IMR-90 (cell line): Measurements from ENCODE around the gene STYXL1. TPM values are rescaled to one million over a fixed set of nuclear protein-coding genes. Genes with fewer than 3 reads are reported as not detected.

ENCODE experiments used
- ATAC-seq: fragments of 200-7000 bp; cut with Tn5 transposase; 2 replicates; pipeline ENCODE4 v1.9.1; 2020; ENCODE audit warnings: low read depth, mild to moderate bottlenecking, moderate library complexity
- BruUV-seq: library from RNA; stranded (reverse); fragments of 400-500 nt; replicated peaks from 2 replicates; lab custom pipeline; 2021; lab: Mats Ljungman, UMichigan
- CTCF ChIA-PET: fragments of 300-600 bp; formaldehyde crosslinking; extraction: SDS; loops from one replicate; lab custom pipeline; 2021; ENCODE audit warnings: antibody characterized with exemption; lab: Yijun Ruan, JAX
- POLR2A ChIA-PET: fragments of 300-600 bp; sonication (Branson Sonifier 250); formaldehyde crosslinking; loops from one replicate; lab custom pipeline; 2022; ENCODE audit warnings: antibody characterized with exemption; ENCODE audit not compliant: unreplicated experiment; lab: Charles Lee
- DNase-seq: peaks from one replicate; pipeline ENCODE4 v3.0.0; 2013
- H2AFZ ChIP-seq: replicated peaks from 2 replicates; pipeline ENCODE3; 2013; ENCODE audit warnings: low read length, mild to moderate bottlenecking; ENCODE audit not compliant: poor library complexity
- H2AK5ac ChIP-seq: 2 replicates; pipeline ENCODE4 v1.6.1; 2013; ENCODE audit warnings: low read depth, low read length, inconsistent platforms
- H2AK9ac ChIP-seq: replicated peaks from 2 replicates; pipeline ENCODE3; 2013; ENCODE audit warnings: mild to moderate bottlenecking, low read depth, low read length, moderate library complexity; ENCODE audit not compliant: poor library complexity
- H2BK120ac ChIP-seq: 2 replicates; pipeline ENCODE4 v1.6.1; 2013; ENCODE audit warnings: low read depth, low read length, inconsistent platforms
- H2BK15ac ChIP-seq: 3 replicates; pipeline ENCODE4 v1.6.1; 2013; ENCODE audit warnings: low read depth, low read length, inconsistent platforms
- H2BK20ac ChIP-seq: 2 replicates; pipeline ENCODE4 v1.6.1; 2013; ENCODE audit warnings: low read depth, mild to moderate bottlenecking, inconsistent platforms, low read length, moderate library complexity
- H2BK5ac ChIP-seq: 2 replicates; pipeline ENCODE4 v1.6.1; 2013; ENCODE audit warnings: mild to moderate bottlenecking, low read depth, low read length, inconsistent platforms; ENCODE audit not compliant: poor library complexity, severe bottlenecking
- H3K14ac ChIP-seq: replicated peaks from 2 replicates; pipeline ENCODE4 v1.6.1; 2013; ENCODE audit warnings: low read depth, low read length, inconsistent platforms
- H3K18ac ChIP-seq: 2 replicates; pipeline ENCODE4 v1.6.1; 2013; ENCODE audit warnings: low read depth, low read length, control low read depth
- H3K23ac ChIP-seq: 2 replicates; pipeline ENCODE4 v1.6.1; 2013; ENCODE audit warnings: low read depth, low read length, inconsistent platforms
- H3K27ac ChIP-seq: 2 replicates; pipeline ENCODE4 v1.5.1; 2013; ENCODE audit warnings: mild to moderate bottlenecking, control low read depth, low read length; ENCODE audit not compliant: insufficient read depth
- H3K27me3 ChIP-seq: 2 replicates; pipeline ENCODE4 v1.6.1; 2013; ENCODE audit warnings: low read length; ENCODE audit not compliant: control insufficient read depth, insufficient read depth
- H3K36me3 ChIP-seq: 2 replicates; pipeline ENCODE4 v1.6.1; 2013; ENCODE audit warnings: low read length, mixed read lengths; ENCODE audit not compliant: control insufficient read depth, insufficient read depth
- H3K4ac ChIP-seq: 2 replicates; pipeline ENCODE4 v1.6.1; 2013; ENCODE audit warnings: low read depth, low read length, inconsistent platforms
- H3K4me1 ChIP-seq: 2 replicates; pipeline ENCODE4 v1.6.1; 2013; ENCODE audit warnings: low read length, mixed read lengths; ENCODE audit not compliant: control insufficient read depth, insufficient read depth
- H3K4me2 ChIP-seq: 2 replicates; pipeline ENCODE4 v1.6.1; 2013; ENCODE audit warnings: low read depth, mild to moderate bottlenecking, control low read depth, low read length, moderate library complexity
- H3K4me3 ChIP-seq: 2 replicates; pipeline ENCODE4 v1.5.1; 2013; ENCODE audit warnings: low read depth, mild to moderate bottlenecking, control low read depth, low read length, moderate library complexity; ENCODE audit not compliant: insufficient read depth
- H3K56ac ChIP-seq: 2 replicates; pipeline ENCODE4 v1.6.1; 2013; ENCODE audit warnings: low read length, inconsistent platforms; ENCODE audit not compliant: insufficient read depth; ENCODE audit errors: extremely low read depth
- H3K79me1 ChIP-seq, 2 experiments: 2 replicates each; pipeline ENCODE4 v1.6.1; 2013; ENCODE audit warnings: low read length in 2 of 2, inconsistent platforms in 1 of 2, low read depth in 1 of 2
- H3K9ac ChIP-seq: 2 replicates; pipeline ENCODE4 v1.6.1; 2013; ENCODE audit warnings: low read depth, low read length, control low read depth
- H3K9me1 ChIP-seq: 2 replicates; pipeline ENCODE4 v1.6.1; 2013; ENCODE audit warnings: low read length, inconsistent platforms; ENCODE audit not compliant: insufficient read depth
- H3K9me3 ChIP-seq: 2 replicates; pipeline ENCODE4 v1.6.1; 2013; ENCODE audit warnings: low read length; ENCODE audit not compliant: control insufficient read depth, insufficient read depth
- H4K20me1 ChIP-seq: 2 replicates; pipeline ENCODE4 v1.6.1; 2013; ENCODE audit warnings: low read length, inconsistent platforms; ENCODE audit not compliant: insufficient read depth
- H4K5ac ChIP-seq: 2 replicates; pipeline ENCODE4 v1.6.1; 2013; ENCODE audit warnings: mild to moderate bottlenecking, low read depth, low read length, control low read depth
- H4K8ac ChIP-seq, 2 experiments: 2 replicates each; pipeline ENCODE4 v1.6.1; 2013; ENCODE audit warnings: low read depth in 2 of 2, low read length in 2 of 2, control low read depth in 1 of 2, inconsistent platforms in 1 of 2
- H4K91ac ChIP-seq: 2 replicates; pipeline ENCODE4 v1.6.1; 2013; ENCODE audit warnings: low read depth, low read length, inconsistent platforms; ENCODE audit not compliant: insufficient read depth
- BHLHE40 ChIP-seq: fragments of 150-350 bp; IDR thresholded peaks from 2 replicates; pipeline ENCODE4 v1.6.1; 2016; ENCODE audit warnings: mild to moderate bottlenecking, low read depth, low read length
- CEBPB ChIP-seq: IDR thresholded peaks from 2 replicates; pipeline ENCODE4 v1.6.1; 2012; ENCODE audit warnings: low read depth, low read length, improper control_type of control experiment
- CHD1 ChIP-seq: IDR thresholded peaks from 2 replicates; pipeline ENCODE4 v1.6.1; 2012; ENCODE audit warnings: low read depth, low read length, improper control_type of control experiment
- CTCF ChIP-seq: conservative IDR thresholded peaks from 2 replicates; pipeline ENCODE4 v1.5.1; 2012; ENCODE audit warnings: mild to moderate bottlenecking, low read depth, low read length, improper control_type of control experiment
- ELK1 ChIP-seq: fragments of 150-350 bp; IDR thresholded peaks from 2 replicates; pipeline ENCODE4 v1.6.1; 2016; ENCODE audit warnings: low read depth, mild to moderate bottlenecking, low read length, moderate library complexity, borderline replicate concordance
- FOS ChIP-seq: fragments of 150-350 bp; IDR thresholded peaks from 2 replicates; pipeline ENCODE4 v1.6.1; 2016; ENCODE audit warnings: low read depth, low read length
- MAFK ChIP-seq: IDR thresholded peaks from 2 replicates; pipeline ENCODE4 v1.6.1; 2012; ENCODE audit warnings: low read depth, low read length, improper control_type of control experiment
- MAZ ChIP-seq: IDR thresholded peaks from 2 replicates; pipeline ENCODE4 v1.6.1; 2012; ENCODE audit warnings: low read depth, mild to moderate bottlenecking, low read length, improper control_type of control experiment, moderate library complexity, borderline replicate concordance
- MXI1 ChIP-seq: IDR thresholded peaks from 2 replicates; pipeline ENCODE4 v1.6.1; 2012; ENCODE audit warnings: low read depth, mild to moderate bottlenecking, low read length, moderate library complexity, borderline replicate concordance
- NFE2L2 ChIP-seq: fragments of 150-350 bp; IDR thresholded peaks from 2 replicates; pipeline ENCODE4 v1.6.1; 2016; ENCODE audit warnings: low read depth, mild to moderate bottlenecking, low read length
- POLR2A ChIP-seq: IDR thresholded peaks from 2 replicates; pipeline ENCODE4 v1.6.1; 2012; ENCODE audit warnings: mild to moderate bottlenecking, low read depth, low read length
- RAD21 ChIP-seq: IDR thresholded peaks from 2 replicates; pipeline ENCODE4 v1.6.1; 2012; ENCODE audit warnings: low read length, improper control_type of control experiment
- RFX5 ChIP-seq: IDR thresholded peaks from 2 replicates; pipeline ENCODE4 v1.8.0; 2012; ENCODE audit warnings: low read depth, mild to moderate bottlenecking, low read length, moderate library complexity
- SMC3 ChIP-seq: fragments of 150-350 bp; IDR thresholded peaks from 2 replicates; pipeline ENCODE4 v1.6.1; 2016; ENCODE audit warnings: low read depth, mild to moderate bottlenecking, antibody characterized with exemption, low read length, moderate library complexity
- USF2 ChIP-seq: fragments of 150-350 bp; IDR thresholded peaks from 2 replicates; pipeline ENCODE4 v1.6.1; 2017; ENCODE audit warnings: mild to moderate bottlenecking, antibody characterized with exemption, low read length, low read depth
- WGBS, 2 experiments: methylation state at CpG; one replicate each; pipeline versions ENCODE4 v1.1.5 to v1.1.7; 2013; ENCODE audit warnings: missing lambda C conversion rate in 2 of 2; ENCODE audit not compliant: insufficient read length in 1 of 2; ENCODE audit errors: extremely low coverage in 2 of 2; 5-methylcytosine and 5-hydroxymethylcytosine counted together
- dilution Hi-C: fragments of 300-500 bp; cut with HindIII; formaldehyde crosslinking; loops from one replicate; pipeline ENCODE4 v1.14.3; 2018; ENCODE audit warnings: low sequenced_read_pairs; ENCODE audit not compliant: unreplicated experiment
- in situ Hi-C: fragments of 300-500 bp; cut with MboI; formaldehyde crosslinking; loops from 3 replicates; pipeline ENCODE4 v1.14.3; 2019; ENCODE audit warnings: low sequenced_read_pairs, inconsistent platforms, mixed read lengths
- intact Hi-C: fragments of 100-400 bp; cut with micrococcal nuclease; formaldehyde crosslinking; loops from 2 replicates; pipeline ENCODE4 v1.10.0; 2022
- polyA plus RNA-seq, 3 experiments: library from polyadenylated mRNA; depleted of rRNA; stranded (reverse); fragments of >200 nt; gene quantifications; 2 replicates each; pipeline ENCODE4 v1.2.3, GENCODE V29; 2012; ENCODE audit warnings: low replicate concordance in 1 of 3
- total RNA-seq: library from RNA; depleted of rRNA; stranded (reverse); fragments of >200 nt; gene quantifications from 2 replicates; pipeline ENCODE4 v1.2.3, GENCODE V29; 2012

The STYXL1 gene
- total and polyA plus RNA-seq, 2 of the 4 experiments (the other 2 are of a cell fraction), result 66.1 to 73.8 TPM

- no peak overlapping the region for H2BK20ac ChIP-seq
- no peak overlapping the region for H3K27ac ChIP-seq
- H2AK5ac ChIP-seq, result no peak overlapping the region
- H3K4me1 ChIP-seq, result peaks cover 4% of the 10 kb centered on the region; the same call in 1 of the 2 replicates
- no peak overlapping the region for H2BK15ac ChIP-seq
- intact Hi-C loops (loop anchor here (10.0 kb wide), 1 partner anchor 102 kb away; the partner anchor contains the start of gene POR), in situ Hi-C loops (loop anchor here (5.0 kb wide), 1 partner anchor 149 kb away; no protein-coding TSS in a partner anchor), dilution Hi-C loops (no loop called here)
- no peak overlapping the region for H2AFZ ChIP-seq
- H4K5ac ChIP-seq, result no peak overlapping the region
- ATAC-seq (no peak), DNase-seq (peak; percentile 41)
- H3K4ac ChIP-seq, result no peak overlapping the region
- no peak for TF ChIP-seq MAFK
- no peak for TF ChIP-seq CTCF
- TF ChIP-seq MXI1, result no peak
- TF ChIP-seq RFX5, result no peak
- TF ChIP-seq BHLHE40, result no peak
- TF ChIP-seq USF2, result no peak
- TF ChIP-seq SMC3, result no peak
- no peak for TF ChIP-seq POLR2A
- TF ChIP-seq RAD21, result no peak
- no peak for TF ChIP-seq ELK1
- no peak for TF ChIP-seq CEBPB
- no peak for TF ChIP-seq CHD1
- no peak for TF ChIP-seq FOS
- no peak for TF ChIP-seq MAZ
- TF ChIP-seq NFE2L2, result no peak
- WGBS, 2 experiments, result no CpG with 5 or more reads among the region's 13 CpGs
- H3K4me2 ChIP-seq, result no peak overlapping the region
- no peak overlapping the region for H4K91ac ChIP-seq
- peaks cover 7% of the 10 kb centered on the region; the same call in 1 of the 2 replicates for H3K9me1 ChIP-seq
- H3K4me3 ChIP-seq, result no peak overlapping the region
- no peak overlapping the region for H3K18ac ChIP-seq
- CTCF ChIA-PET, result no interaction called here
- H3K23ac ChIP-seq, result no peak overlapping the region
- no peak overlapping the region for H2BK120ac ChIP-seq
- peaks cover 4% of the 10 kb centered on the region for H3K36me3 ChIP-seq
- POLR2A ChIA-PET, result no interaction called here
- H4K8ac ChIP-seq, result no peak overlapping the region
- H3K9ac ChIP-seq, result no peak overlapping the region
- no peaks in the 10 kb centered on the region for H3K9me3 ChIP-seq
- no peak overlapping the region for H3K14ac ChIP-seq
- 0 out of 2 replicates have a peak, but pooled peaks cover 8% of the 10 kb centered on the region for H4K20me1 ChIP-seq
- H3K56ac ChIP-seq, result no peak overlapping the region
- H3K79me1 ChIP-seq, result no peaks in the 10 kb centered on the region
- no peak overlapping the region for H2BK5ac ChIP-seq
- no peak overlapping the region for H2AK9ac ChIP-seq
- H3K27me3 ChIP-seq, result no peaks in the 10 kb centered on the region
- no TSS peak for BruUV-seq
These were observed 31.4 kb downstream of the STYXL1 start for GRCh38 chr7:76016191-76016947.
